SK-N-MC (cell line): ENCODE data around the gene TNFSF13B.

Experiments used
- DNase-seq: peaks from one replicate; pipeline ENCODE4 v3.0.0-alpha.2; 2011; ENCODE audit warnings: low read depth, low spot score
- H3K27ac ChIP-seq: fragments of 200-600 bp; sonication (generic); 2 replicates; pipeline ENCODE4 v1.5.1; 2016; ENCODE audit warnings: mixed run types
- H3K36me3 ChIP-seq: fragments of 200-600 bp; sonication (generic); 2 replicates; pipeline ENCODE4 v1.6.1; 2017; ENCODE audit warnings: antibody characterized with exemption, low read length, mixed read lengths; ENCODE audit not compliant: insufficient read depth
- H3K4me3 ChIP-seq: fragments of 200-600 bp; sonication (generic); 2 replicates; pipeline ENCODE4 v1.5.1; 2016
- H3K9ac ChIP-seq: fragments of 200-600 bp; sonication (generic); 2 replicates; pipeline ENCODE4 v1.8.0; 2017; ENCODE audit warnings: mixed run types, mixed read lengths; ENCODE audit not compliant: insufficient read length
- H3K9me3 ChIP-seq: fragments of 200-600 bp; sonication (generic); 2 replicates; pipeline ENCODE4 v1.6.1; 2017; ENCODE audit warnings: low read depth, mild to moderate bottlenecking, antibody characterized with exemption, low read length, moderate library complexity, mixed read lengths
- EZH2 ChIP-seq: fragments of 200-600 bp; sonication (generic); IDR thresholded peaks from one replicate; pipeline ENCODE4 v1.6.1; 2017; ENCODE audit warnings: antibody characterized with exemption
- FOXP2 ChIP-seq: optimal IDR thresholded peaks from 2 replicates; pipeline ENCODE3; 2011; ENCODE audit warnings: mild to moderate bottlenecking, moderate library complexity; ENCODE audit not compliant: insufficient read depth; ENCODE audit errors: extremely low read length, control extremely low read depth
- POLR2AphosphoS5 ChIP-seq: IDR thresholded peaks from 2 replicates; pipeline ENCODE4 v1.6.1; 2012; ENCODE audit warnings: mild to moderate bottlenecking, low read depth, low read length, borderline replicate concordance

TNFSF13B gene

DNA sequence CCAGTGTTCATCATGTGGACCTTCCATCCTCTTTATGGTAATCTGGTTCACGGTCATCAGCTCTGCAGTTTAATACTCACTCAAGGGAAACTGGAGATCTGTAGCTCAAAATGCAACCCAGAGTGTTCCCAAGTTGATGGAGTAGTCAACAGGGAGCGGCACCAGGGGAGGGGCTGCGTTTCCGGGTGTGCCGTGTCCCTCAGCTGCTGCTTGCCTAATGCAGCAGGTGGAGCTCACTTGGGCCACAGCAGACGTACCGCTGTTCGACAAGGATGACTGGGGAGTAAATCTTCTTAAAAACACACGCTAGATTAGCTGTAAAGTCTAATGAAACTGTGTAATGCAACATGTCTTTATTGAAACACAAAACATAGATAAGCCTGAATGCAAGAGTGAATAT lies 81.1 kb downstream of the TNFSF13B start:
- Histone ChIP-seq H3K9ac (no peak overlapping the region), H3K27ac (no peak overlapping the region), H3K36me3 (no peaks in the 10 kb centered on the region), H3K9me3 (no peaks in the 10 kb centered on the region), H3K4me3 (no peak overlapping the region)
- DNase-seq: no peak
- TF ChIP-seq FOXP2 (no peak), POLR2AphosphoS5 (no peak), EZH2 (no peak)

DNA sequence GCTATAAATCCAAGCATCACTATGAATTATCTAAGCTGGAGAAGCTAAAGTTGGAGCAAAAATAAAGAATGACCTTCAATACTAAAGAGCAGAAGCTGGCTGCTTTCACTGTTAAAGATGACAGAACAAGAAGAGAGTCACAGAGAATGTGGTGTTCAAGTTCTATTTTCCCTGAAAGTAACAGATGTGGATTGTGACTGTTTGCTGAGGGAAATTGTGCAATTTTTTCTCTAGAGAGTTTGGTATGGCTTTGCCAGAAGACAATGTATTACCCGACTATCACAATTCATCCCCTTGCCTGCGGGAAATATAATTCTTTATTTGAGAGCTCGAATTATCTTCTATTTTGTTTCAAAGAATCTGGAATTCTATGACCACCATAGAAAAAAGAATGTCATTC lies 83.1 kb downstream of the TNFSF13B start:
- peak; percentile 14 for DNase-seq
- Histone ChIP-seq H3K4me3 (0 out of 2 replicates have a peak overlapping the region, but pooled peaks have one; percentile 7), H3K9me3 (no peaks in the 10 kb centered on the region), H3K27ac (no peak overlapping the region), H3K36me3 (no peaks in the 10 kb centered on the region), H3K9ac (no peak overlapping the region)
- TF ChIP-seq FOXP2 (no peak), POLR2AphosphoS5 (no peak), EZH2 (no peak)

DNA sequence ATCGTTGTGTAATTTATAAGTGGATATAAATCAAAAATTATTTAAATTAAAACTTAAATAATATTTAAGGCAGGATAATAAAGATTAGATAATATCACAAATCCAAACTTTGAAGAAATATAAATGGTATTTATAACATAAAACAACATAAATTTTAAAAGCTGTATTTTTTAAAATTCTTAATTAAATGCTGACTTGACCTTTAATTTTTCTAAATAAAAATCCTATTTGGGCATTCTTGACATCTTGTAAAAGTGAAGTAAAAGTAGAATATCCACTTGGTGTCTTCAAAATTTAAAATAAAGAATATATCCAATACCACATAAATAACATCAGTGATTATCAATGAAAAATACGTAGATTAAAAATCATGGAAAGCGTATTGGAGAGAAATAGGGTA lies 87.7 kb downstream of the TNFSF13B start:
- H3K9me3 ChIP-seq: no peaks in the 10 kb centered on the region
- no peak for DNase-seq
- H3K36me3 ChIP-seq: no peaks in the 10 kb centered on the region
- no peak overlapping the region for H3K4me3 ChIP-seq
- no peak overlapping the region for H3K9ac ChIP-seq
- H3K27ac ChIP-seq: no peak overlapping the region
- no peak for TF ChIP-seq EZH2
- TF ChIP-seq FOXP2: no peak
- no peak for TF ChIP-seq POLR2AphosphoS5
